Stromal cell of bone marrow (primary cell): ENCODE measurements around the gene SIPA1.

Experiments used
- DNase-seq: peaks from one replicate; pipeline ENCODE4 v3.0.0-alpha.2; 2012; ENCODE audit warnings: low read depth

The SIPA1 gene

DNA sequence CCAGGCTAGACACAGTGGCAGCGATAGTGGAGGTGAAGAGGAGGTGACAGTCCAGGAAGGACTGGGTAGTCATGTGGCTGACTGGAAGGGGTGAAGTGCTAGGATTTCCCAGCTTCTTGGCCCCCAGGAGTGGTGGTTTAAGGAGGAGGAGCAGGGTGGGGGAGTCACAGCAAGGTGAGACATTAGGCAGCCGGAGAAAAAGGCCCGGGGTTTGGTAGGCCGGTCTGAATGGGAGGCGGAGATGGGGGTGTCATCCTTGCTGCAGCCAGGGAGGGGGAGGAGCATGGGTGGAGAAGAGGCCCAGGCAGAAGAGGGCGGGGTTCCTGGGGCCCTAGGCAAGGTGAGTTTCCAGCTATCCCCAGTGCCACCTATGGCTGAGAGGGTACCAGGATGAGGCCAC lies 6.1 kb downstream of the SIPA1 start:
- DNase-seq: no peak

DNA sequence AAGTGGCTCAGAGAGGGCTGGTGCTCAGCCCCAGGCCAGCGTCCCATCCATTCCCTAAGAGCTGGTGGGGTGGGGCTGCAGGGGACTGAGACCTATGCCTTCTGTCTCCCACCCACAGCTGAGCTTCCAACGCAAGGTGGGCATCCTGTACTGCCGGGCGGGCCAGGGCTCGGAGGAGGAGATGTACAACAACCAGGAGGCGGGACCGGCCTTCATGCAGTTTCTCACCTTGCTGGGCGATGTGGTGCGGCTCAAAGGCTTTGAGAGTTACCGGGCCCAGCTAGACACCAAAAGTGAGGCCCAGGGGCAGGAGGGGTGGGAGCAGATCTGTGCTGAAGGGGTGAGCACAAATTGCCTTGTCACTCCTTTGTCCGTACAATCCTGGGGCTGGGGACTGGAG lies 6.9 kb downstream of the SIPA1 start:
- no peak for DNase-seq

DNA sequence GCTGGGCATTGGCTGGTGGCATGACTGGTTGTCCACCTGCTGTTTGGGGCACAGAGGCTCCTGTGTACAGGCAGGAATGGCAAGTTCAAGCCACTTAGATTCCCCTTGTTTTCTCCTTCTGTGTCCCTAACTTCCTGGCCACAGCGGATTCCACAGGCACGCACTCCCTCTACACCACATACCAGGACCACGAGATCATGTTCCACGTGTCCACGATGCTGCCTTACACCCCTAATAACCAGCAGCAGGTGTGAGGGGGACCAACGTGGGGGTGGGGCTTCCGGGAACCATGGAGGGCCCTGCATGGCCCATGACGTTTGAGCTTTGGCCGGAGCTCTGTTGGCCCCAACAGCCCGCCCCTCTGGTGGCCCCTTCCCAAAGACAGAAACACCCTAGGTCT lies 7.8 kb downstream of the SIPA1 start:
- DNase-seq: no peak

DNA sequence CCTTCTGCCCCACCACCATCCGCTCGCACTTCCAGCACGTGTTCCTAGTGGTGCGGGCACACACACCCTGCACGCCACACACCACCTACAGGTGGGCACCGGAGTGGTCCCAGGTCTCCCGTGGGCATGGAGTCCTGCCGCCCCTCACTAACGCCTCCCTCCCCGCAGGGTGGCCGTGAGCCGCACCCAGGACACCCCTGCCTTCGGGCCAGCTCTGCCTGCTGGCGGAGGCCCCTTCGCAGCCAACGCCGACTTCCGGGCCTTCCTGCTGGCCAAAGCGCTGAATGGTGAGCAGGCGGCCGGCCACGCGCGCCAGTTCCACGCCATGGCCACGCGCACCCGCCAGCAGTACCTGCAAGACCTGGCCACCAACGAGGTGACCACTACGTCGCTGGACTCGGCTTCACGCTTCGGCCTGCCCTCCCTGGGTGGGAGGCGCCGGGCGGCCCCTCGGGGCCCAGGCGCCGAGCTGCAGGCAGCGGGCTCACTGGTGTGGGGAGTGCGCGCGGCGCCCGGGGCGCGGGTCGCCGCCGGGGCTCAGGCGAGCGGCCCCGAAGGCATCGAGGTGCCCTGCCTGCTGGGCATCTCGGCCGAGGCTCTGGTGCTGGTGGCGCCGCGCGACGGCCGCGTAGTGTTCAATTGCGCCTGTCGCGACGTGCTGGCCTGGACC lies 8.5 kb downstream of the SIPA1 start:
- DNase-seq: no peak

DNA sequence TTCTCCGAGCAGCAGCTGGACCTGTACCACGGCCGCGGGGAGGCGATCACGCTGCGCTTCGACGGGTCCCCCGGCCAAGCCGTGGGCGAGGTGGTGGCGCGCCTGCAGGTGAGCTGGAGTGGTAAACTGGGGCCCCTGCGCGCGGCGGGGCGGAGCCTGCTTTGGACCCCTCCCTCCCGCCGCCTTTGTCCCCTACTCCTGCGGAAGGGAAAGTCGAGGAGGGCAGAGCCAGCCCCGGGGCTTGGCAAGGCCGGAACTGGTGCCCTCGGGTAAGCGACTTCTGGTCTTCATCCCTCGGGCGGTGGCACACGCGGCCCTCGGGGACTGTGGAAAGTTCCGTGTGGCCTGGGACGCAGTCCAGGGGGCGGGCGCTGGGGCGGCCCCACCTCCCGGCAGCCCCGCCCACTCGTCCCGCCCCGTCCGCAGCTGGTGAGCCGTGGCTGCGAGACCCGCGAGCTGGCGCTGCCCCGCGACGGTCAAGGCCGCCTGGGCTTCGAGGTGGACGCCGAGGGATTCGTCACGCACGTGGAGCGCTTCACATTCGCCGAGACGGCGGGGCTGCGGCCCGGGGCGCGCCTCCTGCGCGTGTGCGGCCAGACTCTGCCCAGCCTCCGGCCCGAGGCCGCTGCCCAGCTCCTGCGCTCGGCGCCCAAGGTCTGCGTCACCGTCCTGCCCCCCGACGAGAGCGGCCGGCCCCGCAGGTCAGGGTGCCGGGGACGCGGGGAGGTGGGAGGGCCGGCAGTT lies 9.2 kb downstream of the SIPA1 start:
- DNase-seq: no peak

DNA sequence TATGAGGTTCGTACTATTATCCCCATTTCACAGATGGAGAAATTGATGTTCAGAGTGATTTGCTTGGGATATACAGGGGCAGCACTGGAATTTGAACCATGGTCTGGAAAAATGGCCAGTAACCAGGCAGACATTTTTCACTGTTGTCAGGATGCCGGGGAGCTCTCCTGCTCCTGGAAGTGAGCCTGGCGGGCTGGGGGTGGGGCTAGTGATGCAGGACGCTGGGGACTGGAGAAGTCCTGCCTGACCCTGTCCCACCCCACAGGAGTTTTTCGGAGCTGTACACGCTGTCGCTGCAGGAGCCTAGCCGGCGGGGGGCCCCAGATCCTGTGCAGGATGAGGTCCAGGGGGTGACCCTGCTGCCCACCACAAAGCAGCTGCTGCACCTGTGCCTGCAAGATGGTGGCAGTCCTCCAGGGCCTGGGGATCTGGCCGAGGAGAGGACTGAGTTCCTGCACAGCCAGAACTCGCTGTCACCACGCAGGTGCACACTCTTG lies 11.1 kb downstream of the SIPA1 start:
- no peak for DNase-seq

DNA sequence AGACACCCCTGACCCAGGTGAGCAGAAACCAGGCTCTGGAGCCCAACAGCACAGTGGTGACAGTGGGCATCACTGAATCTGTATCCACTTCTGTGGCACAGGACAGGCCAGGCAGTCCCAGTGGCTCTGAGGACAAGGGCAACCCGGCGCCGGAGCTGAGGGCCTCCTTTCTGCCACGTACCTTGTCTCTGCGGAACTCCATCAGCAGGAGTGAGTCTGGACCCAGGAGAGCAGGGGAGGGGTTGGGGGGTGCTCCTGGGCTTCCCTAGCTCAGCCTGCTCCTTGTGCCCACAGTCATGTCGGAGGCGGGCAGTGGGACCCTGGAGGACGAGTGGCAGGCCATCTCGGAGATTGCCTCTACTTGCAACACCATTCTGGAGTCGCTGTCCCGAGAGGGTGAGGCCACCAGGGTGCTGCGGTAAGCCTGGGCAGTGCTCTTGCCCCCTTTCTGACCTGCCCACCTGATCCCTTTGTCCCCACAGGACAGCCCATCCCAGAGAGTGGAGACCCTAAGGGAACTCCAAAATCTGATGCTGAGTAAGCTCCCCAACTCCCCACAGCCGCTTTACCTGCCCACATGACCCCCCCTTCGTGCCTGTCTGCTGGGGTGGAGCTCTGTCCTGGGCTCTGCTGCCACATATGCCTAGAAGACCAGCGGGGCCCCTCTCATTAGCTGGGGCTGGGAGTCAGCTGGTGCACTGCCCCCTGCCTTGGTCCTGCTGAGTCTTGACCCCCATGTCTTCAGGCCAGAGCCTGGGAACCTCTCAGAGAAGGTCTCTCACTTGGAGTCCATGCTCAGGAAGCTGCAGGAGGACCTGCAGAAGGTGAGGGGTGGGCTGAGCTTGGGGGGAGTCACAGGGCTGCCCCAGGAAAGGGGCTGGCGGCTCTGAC lies 12.0 kb downstream of the SIPA1 start:
- no peak for DNase-seq

DNA sequence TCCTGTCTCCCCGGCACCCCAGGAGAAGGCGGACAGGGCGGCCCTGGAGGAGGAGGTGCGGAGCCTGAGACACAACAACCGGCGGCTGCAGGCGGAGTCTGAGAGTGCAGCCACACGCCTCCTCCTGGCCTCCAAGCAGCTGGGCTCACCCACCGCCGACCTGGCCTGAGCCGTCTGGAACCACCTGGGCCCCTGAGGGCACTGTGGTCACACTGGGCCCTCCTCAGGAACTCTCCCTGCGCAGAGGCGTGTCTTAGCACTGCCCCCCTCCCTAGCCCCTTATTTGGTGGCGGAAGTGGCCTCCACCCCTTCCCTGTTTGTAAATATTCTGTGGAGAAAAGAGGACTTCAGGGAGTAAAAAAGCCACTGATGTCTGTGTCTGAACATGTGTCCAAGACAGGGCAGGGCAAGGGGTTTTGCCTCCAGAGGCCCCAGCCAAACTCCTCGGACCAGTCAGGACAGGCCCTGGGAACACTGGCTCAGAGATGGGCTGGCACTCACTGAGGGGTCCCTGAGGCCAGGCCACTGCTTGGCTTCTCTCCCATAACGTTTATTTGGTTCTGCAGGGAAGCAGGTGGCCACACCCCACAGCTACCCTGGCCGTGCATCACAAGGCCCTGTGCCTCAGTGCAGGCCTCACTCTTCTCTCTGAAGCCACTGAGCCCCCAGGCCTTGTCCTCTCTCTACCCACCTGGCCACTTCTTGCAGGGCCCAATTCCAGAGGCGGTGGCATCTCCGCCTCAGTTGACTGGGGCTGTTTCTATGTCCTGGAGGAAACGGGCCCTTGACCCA lies 12.8 kb downstream of the SIPA1 start:
- DNase-seq: no peak

DNA sequence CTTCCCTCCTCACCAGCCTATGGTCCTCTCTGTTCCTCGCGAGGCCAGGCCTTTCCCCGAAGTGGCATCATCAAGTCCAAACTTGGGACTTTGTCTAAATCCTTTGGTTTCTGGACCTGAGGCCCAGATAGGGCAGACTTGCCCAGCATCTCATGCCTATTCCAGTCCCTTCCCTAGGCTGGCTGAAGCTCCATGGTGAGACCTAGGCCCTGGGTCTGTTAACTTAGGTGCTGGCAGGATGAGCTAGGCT lies 13.4 kb downstream of the SIPA1 start:
- DNase-seq: no peak

DNA sequence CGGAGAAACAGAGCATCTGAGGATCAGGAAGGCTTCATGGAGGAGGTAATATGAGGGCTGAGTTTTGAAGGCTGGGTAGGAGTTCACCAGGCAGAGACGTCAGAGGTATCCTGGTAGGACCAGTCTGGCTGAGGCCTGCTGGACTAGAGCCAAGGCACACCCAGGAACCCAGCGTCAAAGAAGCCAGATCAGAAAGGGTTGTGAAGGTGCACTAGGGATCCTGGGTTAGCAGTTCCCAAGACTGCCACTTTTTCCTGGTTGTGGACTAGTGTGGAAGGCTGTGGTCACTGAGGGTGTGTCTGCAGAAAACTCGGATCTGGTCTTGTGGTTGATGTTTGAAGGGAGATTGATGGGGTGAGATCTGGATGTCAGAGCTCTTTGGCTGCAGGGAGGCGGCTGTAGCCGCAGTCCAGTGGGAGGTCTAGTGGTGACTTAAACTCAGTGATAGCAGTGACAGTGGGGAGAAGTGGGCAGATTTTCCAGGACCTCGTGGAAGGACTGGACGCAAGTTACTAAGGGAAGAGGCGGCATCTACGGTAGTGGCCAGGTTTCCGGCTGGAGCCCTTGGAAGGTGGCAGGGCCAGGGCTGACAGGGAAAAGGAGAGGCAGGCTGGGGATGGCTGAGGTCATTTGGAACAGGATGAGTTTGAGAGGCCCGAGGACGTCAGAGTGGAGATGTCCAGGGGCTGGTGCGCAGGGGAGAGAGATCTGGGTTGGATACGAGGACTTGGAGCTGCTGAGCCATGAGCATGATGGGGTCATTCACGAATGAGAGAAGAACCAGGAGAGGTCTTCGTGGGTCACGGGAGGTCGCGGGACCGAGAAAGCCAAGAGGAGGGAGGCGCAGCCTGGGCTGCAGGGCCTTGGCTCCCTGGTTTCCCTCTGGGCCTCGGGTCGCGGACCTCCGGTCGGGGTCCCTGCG lies 13.9 kb downstream of the SIPA1 start:
- DNase-seq: no peak

DNA sequence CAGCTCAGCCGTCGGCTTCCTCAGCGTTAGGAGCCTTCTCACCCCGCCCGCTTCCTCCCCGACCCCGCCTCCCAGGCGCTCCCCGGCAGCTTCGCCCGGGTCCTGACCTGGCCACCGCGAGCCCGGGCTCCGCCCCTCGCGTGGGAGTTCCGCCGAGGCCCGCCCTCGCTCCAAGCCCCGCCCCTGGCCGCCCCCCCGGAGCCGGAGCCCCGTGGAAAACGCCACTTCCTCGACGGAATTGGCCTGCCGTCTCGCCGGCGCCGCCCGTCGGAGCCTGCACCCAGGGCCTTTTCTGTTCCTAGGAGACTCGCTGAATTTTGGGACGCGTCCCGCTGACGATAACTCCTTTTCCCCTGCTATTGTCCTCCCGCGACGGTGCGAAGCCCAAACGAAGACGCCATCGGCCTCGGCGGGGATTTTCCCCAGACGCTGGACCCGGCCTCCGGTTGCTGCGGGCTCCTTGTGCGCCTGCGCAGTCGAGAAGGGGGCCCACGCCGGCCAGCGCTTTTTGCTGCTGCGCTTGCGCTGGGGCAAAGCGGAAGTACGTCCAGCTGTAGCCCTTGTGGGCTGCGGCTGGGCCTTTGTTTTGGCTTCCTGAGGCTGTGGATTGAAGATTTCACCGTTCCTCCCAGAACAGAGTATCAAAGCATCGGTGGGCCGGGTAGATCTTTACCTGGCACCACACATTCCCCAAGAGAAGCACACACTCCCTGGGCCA lies 14.8 kb downstream of the SIPA1 start:
- DNase-seq: peak; percentile 81

DNA sequence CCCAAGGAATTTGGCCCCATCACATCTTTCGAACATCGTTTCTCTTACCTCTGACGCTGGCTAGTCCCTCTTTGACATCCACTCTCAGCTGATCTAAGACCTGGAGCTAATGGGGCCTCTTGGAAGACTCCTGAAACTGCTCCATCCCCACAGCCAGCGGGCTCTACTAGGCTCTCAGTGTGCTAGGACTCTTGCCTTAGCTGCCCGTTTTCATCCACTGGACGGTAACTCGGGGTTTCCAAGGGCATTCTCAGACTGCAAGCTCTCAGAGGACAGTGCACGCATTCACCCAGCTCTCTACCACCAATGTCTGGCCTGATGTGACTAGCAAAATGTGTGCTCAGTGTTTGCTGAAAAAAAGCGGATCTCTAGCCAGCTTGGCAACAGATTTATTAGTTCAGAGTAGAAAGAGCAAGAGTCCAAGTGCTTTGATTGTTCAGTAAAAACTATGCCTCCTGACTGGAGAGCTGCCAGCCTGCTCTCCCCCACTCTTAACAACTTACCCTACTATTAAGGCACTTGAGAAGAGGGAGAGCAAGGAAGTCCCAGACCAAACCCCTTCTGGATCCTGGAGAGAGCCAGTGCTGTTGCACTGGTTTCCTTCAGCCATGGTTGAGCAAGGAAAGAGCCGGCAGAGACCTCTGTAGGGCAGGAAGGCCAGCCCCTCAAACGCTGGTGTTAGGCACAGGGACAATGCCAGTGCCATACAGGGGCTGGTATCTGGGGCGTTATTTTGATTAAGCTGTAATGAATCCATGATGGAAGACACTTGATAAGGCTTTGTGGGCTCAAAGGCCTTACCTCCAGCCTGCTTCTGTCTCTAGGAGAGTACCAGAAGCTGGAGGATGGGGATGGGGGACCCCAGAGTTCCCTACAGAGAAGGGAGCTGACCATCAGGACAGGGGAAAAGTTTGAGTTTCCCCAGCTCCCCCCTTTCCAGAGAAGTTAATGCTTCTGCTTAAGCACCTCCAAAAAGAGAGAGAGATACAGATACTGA lies 15.6 kb downstream of the SIPA1 start:
- DNase-seq: no peak

DNA sequence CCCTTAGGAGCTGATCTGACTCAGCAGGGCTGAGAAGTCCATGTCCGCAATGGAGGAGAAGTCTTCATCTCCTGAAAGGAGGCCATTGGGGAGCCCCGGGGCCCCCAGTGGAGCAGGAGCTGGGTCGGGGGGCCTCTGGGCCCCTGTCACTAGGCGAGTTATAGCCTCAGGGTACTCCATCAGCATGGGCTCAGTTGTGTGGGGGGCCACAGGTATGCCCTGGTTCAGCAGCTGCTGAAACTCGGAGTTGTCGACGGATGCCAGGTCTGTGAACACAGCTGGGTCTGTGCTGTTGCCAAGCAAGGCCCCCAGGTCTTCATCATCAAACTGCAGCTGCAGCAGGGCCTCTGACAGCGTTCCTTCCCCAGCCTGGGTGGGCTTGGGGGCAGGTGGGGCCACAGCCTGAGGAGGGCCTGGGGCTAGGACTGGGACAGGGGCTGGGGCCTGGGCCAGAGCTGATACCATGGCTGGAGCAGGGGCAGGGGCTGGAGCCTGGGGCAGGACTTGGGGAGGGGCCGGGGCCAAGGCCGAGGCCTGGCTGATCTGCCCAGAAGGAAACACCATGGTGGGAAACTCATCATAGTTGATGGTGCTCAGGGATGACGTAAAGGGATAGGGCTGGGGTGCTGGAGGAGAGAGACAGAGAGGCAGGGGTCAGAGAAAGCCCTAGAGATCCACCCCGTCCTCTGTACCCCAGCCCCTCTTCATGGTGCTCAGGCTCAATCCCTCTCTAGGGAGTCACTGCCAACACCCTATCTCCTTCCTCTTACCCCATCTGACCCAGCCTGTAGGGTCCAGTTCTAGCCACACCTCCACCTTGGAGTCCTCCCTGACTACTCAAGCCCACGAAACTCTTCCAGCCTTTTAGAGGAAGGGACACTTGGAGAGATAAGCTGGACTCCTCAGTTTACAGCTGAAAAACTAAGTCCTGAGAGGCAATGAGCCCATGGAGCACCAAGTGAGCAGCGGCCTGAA lies 16.8 kb downstream of the SIPA1 start:
- DNase-seq: no peak

DNA sequence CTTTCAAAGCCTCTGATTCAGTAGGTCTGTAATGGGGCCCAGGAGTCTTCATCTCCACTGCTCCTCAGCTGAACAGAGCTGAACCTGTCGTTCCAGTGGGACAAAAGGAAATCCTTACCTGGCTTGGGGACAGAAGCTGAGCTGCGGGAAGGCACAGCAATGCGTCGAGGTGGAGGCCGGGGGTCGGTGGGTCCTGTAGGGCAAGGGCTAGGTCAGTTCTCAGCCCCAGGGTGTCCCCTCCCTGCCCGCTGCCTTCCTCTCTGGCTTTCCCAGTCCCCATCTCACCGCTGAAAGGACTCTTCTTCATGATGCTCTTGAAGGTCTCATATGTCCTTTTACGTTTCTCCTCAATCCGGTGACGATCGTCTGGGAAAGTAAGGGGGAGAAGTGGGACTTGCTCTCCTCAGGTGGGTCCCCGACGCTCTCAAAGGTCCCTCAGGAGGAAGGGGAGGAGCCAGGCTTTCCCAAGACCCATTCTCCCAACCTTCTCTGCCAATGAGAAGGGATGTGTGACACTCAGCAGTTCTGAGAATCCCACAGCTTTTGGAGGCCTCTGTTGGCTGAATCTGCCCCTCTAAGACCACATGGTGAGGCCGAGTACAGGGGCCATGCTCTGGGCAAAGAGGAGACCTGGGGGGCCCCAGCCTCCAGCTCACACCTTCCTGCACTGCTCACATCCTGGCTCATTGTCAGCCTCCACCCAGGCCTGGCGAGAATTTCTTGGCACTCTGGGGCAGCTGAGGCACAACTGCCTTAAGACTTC lies 17.9 kb downstream of the SIPA1 start:
- DNase-seq: no peak

DNA sequence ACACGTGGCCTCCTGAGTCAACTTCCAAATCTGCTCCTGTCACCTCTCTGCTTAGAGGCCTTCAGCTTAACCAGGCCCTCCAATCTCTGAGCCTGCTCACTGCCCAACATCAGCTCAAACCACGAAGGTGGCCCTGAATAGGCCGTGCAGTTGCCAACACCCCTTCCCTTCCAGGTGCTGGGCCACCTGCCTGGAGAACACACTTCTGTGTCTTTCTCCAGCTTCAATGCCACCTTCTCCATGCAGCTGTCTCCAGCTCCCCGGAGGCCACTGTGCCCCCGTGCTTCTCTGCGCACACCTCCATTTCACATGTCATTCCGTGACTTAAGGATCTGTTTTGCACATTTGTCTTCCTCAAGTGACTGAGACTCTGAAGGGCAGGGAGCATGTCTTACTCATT lies 19.5 kb downstream of the SIPA1 start:
- no peak for DNase-seq

DNA sequence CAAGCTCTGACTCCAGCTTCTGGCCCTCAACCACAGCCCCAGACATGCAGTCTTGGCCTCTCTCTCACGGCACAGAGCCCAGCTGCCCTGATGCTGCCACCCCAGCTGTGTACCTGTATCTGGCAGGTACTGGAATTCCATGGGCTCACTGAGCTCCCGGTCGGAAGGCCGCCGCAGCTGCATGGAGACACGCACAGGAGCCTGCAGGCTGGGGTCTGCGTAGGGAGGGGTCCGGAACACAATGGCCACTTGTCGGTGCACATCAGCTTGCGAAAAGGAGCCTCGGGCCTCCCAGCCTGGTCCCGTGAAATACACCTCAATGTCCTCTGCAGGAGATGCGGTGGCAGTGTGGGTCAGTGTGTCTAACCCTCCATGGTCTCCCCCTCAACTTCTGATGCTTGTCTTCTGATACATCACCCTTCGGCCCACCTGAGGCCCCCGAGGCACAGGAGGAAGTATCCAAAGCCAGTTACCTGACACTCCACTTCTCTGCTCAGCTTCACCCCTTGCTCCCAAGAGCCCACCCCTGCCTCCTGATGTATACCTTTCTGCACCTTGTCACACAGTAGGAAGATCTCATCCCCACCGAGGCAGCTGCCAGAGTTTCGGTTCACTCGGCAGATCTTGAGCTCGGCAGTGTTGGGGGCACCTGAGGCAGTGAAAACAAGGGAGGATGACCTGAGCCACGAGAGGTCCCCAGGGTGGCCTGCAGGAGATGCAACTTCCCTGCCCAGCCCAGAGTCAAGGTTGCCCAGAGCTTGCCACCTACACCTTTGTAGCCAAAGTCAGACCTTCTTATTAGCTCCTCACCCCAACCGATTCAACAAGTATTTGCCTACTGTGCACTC lies 20.5 kb downstream of the SIPA1 start:
- no peak for DNase-seq
